ENCODE results near the gene ARID1A. TPM values are rescaled to one million over a fixed set of nuclear protein-coding genes. Genes with fewer than 3 reads are reported as not detected.

Gene ARID1A
- total and polyA plus RNA-seq, 9 of the 15 experiments (the other 6 are each of a cell fraction or from before 2014, with no cell fraction given), result 8.3 to 88.3 (median 22.5) TPM

GRCh38 chr1:26692211-26692792 is 3.5 kb upstream of the ARID1A start (continued):
- TF ChIP-seq RNF219 (CRISPR knock-in tag; IDR thresholded peaks at IDR 0.05) (no peak), ZEB2 (IDR thresholded peaks at IDR 0.05) (peak; percentile 28; the same call in 1 of the 2 replicates), ZNF445 (CRISPR knock-in tag; IDR thresholded peaks at IDR 0.05; ENCODE audit: low read depth) (no peak), ZSCAN29 (IDR thresholded peaks at IDR 0.05) (peak; percentile 90), NR0B1 (IDR thresholded peaks at IDR 0.05; ENCODE audit: partially characterized antibody) (no peak), MED1 (CRISPR knock-in tag; IDR thresholded peaks at IDR 0.05; ENCODE audit: borderline replicate concordance) (no peak), CCAR2 (IDR thresholded peaks at IDR 0.05; ENCODE audit: low read depth, low read length) (no peak), TAF1 (IDR thresholded peaks at IDR 0.05; ENCODE audit: control insufficient read depth, extremely low read depth, insufficient read depth, low read length, severe bottlenecking) (peak; percentile 86), TEAD1 (CRISPR knock-in tag; IDR thresholded peaks at IDR 0.05) (peak; percentile 31 to 89; a peak in 3 of 4 replicates), SIRT6 (IDR thresholded peaks at IDR 0.05; ENCODE audit: low read depth, low read length) (peak; percentile 76), FOSL1 (tag; conservative IDR thresholded peaks at IDR 0.05) (peak; percentile 66), FOXO4 (CRISPR knock-in tag; IDR thresholded peaks at IDR 0.05) (no peak), ZHX1 (conservative IDR thresholded peaks at IDR 0.05; ENCODE audit: low read length) (peak; percentile 42; the same call in 1 of the 2 replicates), ZNF184 (CRISPR knock-in tag; IDR thresholded peaks at IDR 0.05) (no peak), PHF21A (IDR thresholded peaks at IDR 0.05; ENCODE audit: borderline replicate concordance, low read depth) (no peak), PATZ1 (CRISPR knock-in tag; IDR thresholded peaks at IDR 0.05; ENCODE audit: borderline replicate concordance) (no peak), TOE1 (IDR thresholded peaks at IDR 0.05; ENCODE audit: borderline replicate concordance) (peak; percentile 98), TOE1 (CRISPR knock-in tag; IDR thresholded peaks at IDR 0.05; ENCODE audit: borderline replicate concordance, low read depth) (no peak)

Data from K562 (cell line).